Thoracic aorta (tissue), 2 donors: ENCODE measurements around the gene ITGBL1. TPM values are rescaled to one million over a fixed set of nuclear protein-coding genes. Genes with fewer than 3 reads are reported as not detected.
A peak's percentile ranks its signal among the peaks of the same experiment; 100 is the strongest.

Source experiments
- ATAC-seq: fragments of 150-250 bp; one replicate; pipeline ENCODE4 v1.8.0; 2017; ENCODE audit warnings: low read depth; ENCODE audit not compliant: insufficient number of reproducible peaks, low FRiP score
- DNase-seq: peaks from one replicate; pipeline ENCODE4 v3.0.0-alpha.2; 2020; ENCODE audit warnings: low spot score
- H3K27ac ChIP-seq, 2 donors: fragments of 200-600 bp; sonication (generic); 1 replicate in 1 of 2; 2 replicates in 1 of 2; pipeline ENCODE4 v1.5.1; 2016; ENCODE audit warnings: mild to moderate bottlenecking in 2 of 2, moderate library complexity in 2 of 2
- H3K27me3 ChIP-seq: fragments of 200-600 bp; sonication (generic); replicated peaks from 2 replicates; pipeline ENCODE4 v1.6.0; 2016; ENCODE audit warnings: mild to moderate bottlenecking; ENCODE audit not compliant: insufficient read depth
- H3K36me3 ChIP-seq: fragments of 200-600 bp; sonication (generic); one replicate; pipeline ENCODE4 v1.5.1; 2016
- H3K4me1 ChIP-seq, 2 donors: fragments of 200-600 bp; sonication (generic); 1 replicate in 1 of 2; 2 replicates in 1 of 2; pipeline versions ENCODE4 v1.5.1 to v1.6.0; 2016; ENCODE audit warnings: low read depth in 2 of 2, mild to moderate bottlenecking in 1 of 2; ENCODE audit not compliant: control insufficient read depth in 1 of 2
- H3K4me3 ChIP-seq: fragments of 200-600 bp; sonication (generic); 2 replicates; pipeline ENCODE4 v1.5.1; 2016; ENCODE audit warnings: mild to moderate bottlenecking
- H3K9me3 ChIP-seq: fragments of 200-600 bp; sonication (generic); 2 replicates; pipeline ENCODE4 v1.5.1; 2016
- total RNA-seq, 2 donors: library from RNA; depleted of rRNA; stranded (reverse); fragments of >200 nt; gene quantifications; one replicate each; pipeline versions ENCODE4 v1.1.0 to v1.2.3, GENCODE V29; 2016
- TF ChIP-seq, protein P1 (sequence below): fragments of 200-600 bp; sonication (generic); IDR thresholded peaks from one replicate; pipeline ENCODE4 v1.5.1; 2019; ENCODE audit warnings: antibody characterized with exemption

Gene ITGBL1
- total RNA-seq, 2 donors from 2014 or later: 179 to 224 TPM

GRCh38 chr13:101552786-101553185 is 100.3 kb downstream of the ITGBL1 start:
- no peaks in the 10 kb centered on the region for H3K27me3 ChIP-seq
- H3K27ac ChIP-seq: peak overlapping the region; percentile 44 to 58
- DNase-seq (no peak), ATAC-seq (no peak)
- peaks cover 22 to 76% of the 10 kb centered on the region in 2 donors for H3K4me1 ChIP-seq
- H3K9me3 ChIP-seq: no peaks in the 10 kb centered on the region
- H3K4me3 ChIP-seq: no peak overlapping the region
- TF ChIP-seq, protein P1, sequence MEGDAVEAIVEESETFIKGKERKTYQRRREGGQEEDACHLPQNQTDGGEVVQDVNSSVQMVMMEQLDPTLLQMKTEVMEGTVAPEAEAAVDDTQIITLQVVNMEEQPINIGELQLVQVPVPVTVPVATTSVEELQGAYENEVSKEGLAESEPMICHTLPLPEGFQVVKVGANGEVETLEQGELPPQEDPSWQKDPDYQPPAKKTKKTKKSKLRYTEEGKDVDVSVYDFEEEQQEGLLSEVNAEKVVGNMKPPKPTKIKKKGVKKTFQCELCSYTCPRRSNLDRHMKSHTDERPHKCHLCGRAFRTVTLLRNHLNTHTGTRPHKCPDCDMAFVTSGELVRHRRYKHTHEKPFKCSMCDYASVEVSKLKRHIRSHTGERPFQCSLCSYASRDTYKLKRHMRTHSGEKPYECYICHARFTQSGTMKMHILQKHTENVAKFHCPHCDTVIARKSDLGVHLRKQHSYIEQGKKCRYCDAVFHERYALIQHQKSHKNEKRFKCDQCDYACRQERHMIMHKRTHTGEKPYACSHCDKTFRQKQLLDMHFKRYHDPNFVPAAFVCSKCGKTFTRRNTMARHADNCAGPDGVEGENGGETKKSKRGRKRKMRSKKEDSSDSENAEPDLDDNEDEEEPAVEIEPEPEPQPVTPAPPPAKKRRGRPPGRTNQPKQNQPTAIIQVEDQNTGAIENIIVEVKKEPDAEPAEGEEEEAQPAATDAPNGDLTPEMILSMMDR: no peak
- no peaks in the 10 kb centered on the region for H3K36me3 ChIP-seq

- no peaks in the 10 kb centered on the region for H3K27me3 ChIP-seq
- TF ChIP-seq, protein P1: no peak
- peaks cover 24 to 75% of the 10 kb centered on the region in 2 donors for H3K4me1 ChIP-seq
- H3K9me3 ChIP-seq: no peaks in the 10 kb centered on the region
- no peaks in the 10 kb centered on the region for H3K36me3 ChIP-seq
- H3K4me3 ChIP-seq: no peak overlapping the region
- peak overlapping the region; percentile 6 to 59 for H3K27ac ChIP-seq
- ATAC-seq: no peak
- no peak for DNase-seq
These were observed 102.1 kb downstream of the ITGBL1 start for GRCh38 chr13:101554420-101555125.

DNA sequence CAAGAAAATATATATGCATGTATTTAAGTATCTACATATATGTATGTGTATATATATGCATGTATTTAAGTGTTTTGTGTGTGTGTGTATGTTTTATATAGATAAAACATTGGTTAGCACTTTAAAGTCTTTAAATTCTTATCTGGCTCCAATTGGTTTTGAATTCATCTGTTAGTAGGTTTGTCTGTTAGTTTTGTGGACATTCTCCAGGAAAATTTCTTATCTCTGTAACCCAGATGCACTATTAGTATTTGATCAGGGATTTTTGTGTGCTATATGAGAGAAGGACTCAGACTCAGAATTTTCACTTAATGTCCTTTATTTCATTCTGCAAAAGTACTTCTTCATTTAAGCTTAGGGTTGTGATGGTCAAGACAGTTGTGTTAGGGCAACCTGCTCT is 103.1 kb downstream of the ITGBL1 start:
- Histone ChIP-seq H3K36me3 (no peaks in the 10 kb centered on the region), H3K4me3 (no peak overlapping the region), H3K27ac (peak overlapping the region in 1 of 2 donors; percentile 55), H3K27me3 (no peaks in the 10 kb centered on the region), H3K4me1 (peaks cover 19 to 64% of the 10 kb centered on the region in 2 donors), H3K9me3 (no peaks in the 10 kb centered on the region)
- DNase-seq: no peak
- ATAC-seq: no peak
- TF ChIP-seq, protein P1: no peak

DNA sequence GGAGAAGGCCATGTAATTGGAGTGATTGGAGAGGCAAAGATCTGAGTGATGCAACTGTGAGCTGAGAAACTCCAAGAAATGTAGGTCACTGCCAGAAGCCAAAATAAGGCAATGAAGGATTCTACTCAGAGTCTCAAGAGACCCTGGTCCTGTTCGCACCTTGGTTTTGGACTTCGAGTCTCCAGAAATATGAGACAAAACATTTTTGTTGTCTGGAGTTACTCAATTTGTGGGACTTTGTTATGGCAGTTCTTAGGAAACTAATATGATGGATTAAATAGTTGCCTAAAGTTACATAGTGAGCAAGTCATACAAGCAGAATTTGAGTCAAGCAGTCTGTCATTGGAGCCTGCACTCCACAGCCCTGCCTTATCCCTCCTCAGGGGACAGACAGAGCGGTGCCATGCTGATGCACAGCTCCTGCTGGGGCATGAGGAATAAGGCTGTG is 104.2 kb downstream of the ITGBL1 start:
- DNase-seq: no peak
- H3K27me3 ChIP-seq: no peaks in the 10 kb centered on the region
- H3K36me3 ChIP-seq: no peaks in the 10 kb centered on the region
- peak overlapping the region in 1 of 2 donors; percentile 55 for H3K27ac ChIP-seq
- ATAC-seq: peak; percentile 66
- no peak overlapping the region for H3K4me3 ChIP-seq
- TF ChIP-seq, protein P1: no peak
- no peaks in the 10 kb centered on the region for H3K9me3 ChIP-seq
- H3K4me1 ChIP-seq: peaks cover 16 to 53% of the 10 kb centered on the region in 2 donors

DNA sequence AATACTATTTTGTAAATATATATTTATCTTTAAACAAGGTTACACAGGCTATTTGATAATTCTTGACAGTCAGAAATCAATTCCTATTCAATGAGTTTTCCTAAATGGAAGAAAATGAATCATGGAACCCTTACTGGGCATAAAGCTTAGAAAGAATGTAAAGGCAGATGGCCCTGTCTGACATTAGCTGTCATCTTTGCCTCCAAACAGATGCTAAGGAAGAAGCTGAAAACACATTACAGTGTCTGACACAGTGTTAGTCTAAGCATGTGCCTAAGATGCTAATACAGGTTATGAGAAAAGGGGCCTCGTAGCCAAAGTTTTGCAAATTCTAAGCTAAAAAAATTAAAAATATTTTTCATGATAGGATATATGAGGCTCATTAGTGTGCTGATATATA is 112.8 kb downstream of the ITGBL1 start:
- Histone ChIP-seq H3K9me3 (no peaks in the 10 kb centered on the region), H3K27me3 (no peaks in the 10 kb centered on the region), H3K27ac (no peak overlapping the region), H3K4me3 (no peak overlapping the region), H3K4me1 (peaks cover 0 to 9% of the 10 kb centered on the region in 2 donors), H3K36me3 (no peaks in the 10 kb centered on the region)
- ATAC-seq: no peak
- no peak for DNase-seq
- TF ChIP-seq, protein P1: no peak
